ENCODE data around the gene COLGALT1.

COLGALT1 gene

GRCh38 chr19:17542042-17542441 lies 13.4 kb upstream of the COLGALT1 start:
- TF ChIP-seq YY1 (IDR thresholded peaks at IDR 0.05; ENCODE audit: low read depth) (no peak), ZBTB7A (IDR thresholded peaks at IDR 0.05; ENCODE audit: low read depth) (no peak), RAD21 (IDR thresholded peaks at IDR 0.05; ENCODE audit: low read depth) (no peak), REST (IDR thresholded peaks at IDR 0.05; ENCODE audit: low read depth) (no peak), EP300 (IDR thresholded peaks at IDR 0.05; ENCODE audit: borderline replicate concordance) (no peak), CEBPB (IDR thresholded peaks at IDR 0.05) (no peak), NFIC (IDR thresholded peaks at IDR 0.05) (no peak), TCF12 (IDR thresholded peaks at IDR 0.05; ENCODE audit: low read depth) (no peak), TEAD4 (IDR thresholded peaks at IDR 0.05) (no peak), TAF1 (IDR thresholded peaks at IDR 0.05; ENCODE audit: low read depth) (no peak), MAX (IDR thresholded peaks at IDR 0.05) (no peak), FOXM1 (IDR thresholded peaks at IDR 0.05; ENCODE audit: borderline replicate concordance, low read depth) (no peak), EGR1 (IDR thresholded peaks at IDR 0.05) (no peak), CREB1 (IDR thresholded peaks at IDR 0.05; ENCODE audit: low read depth) (no peak), USF1 (IDR thresholded peaks at IDR 0.05) (no peak)

GRCh38 chr19:17542793-17543582 lies 12.5 kb upstream of the COLGALT1 start:
- no peak for TF ChIP-seq TCF12 (IDR thresholded peaks at IDR 0.05; ENCODE audit: low read depth)
- no peak for TF ChIP-seq EP300 (IDR thresholded peaks at IDR 0.05; ENCODE audit: borderline replicate concordance)
- TF ChIP-seq RAD21 (IDR thresholded peaks at IDR 0.05; ENCODE audit: low read depth), result no peak
- TF ChIP-seq CREB1 (IDR thresholded peaks at IDR 0.05; ENCODE audit: low read depth), result no peak
- no peak for TF ChIP-seq TEAD4 (IDR thresholded peaks at IDR 0.05)
- TF ChIP-seq NFIC (IDR thresholded peaks at IDR 0.05), result no peak
- TF ChIP-seq EGR1 (IDR thresholded peaks at IDR 0.05), result no peak
- no peak for TF ChIP-seq USF1 (IDR thresholded peaks at IDR 0.05)
- TF ChIP-seq FOXM1 (IDR thresholded peaks at IDR 0.05; ENCODE audit: borderline replicate concordance, low read depth), result no peak
- TF ChIP-seq ZBTB7A (IDR thresholded peaks at IDR 0.05; ENCODE audit: low read depth), result no peak
- no peak for TF ChIP-seq CEBPB (IDR thresholded peaks at IDR 0.05)
- no peak for TF ChIP-seq TAF1 (IDR thresholded peaks at IDR 0.05; ENCODE audit: low read depth)

GRCh38 chr19:17543986-17544385 lies 11.5 kb upstream of the COLGALT1 start:
- TF ChIP-seq ZBTB7A (IDR thresholded peaks at IDR 0.05; ENCODE audit: low read depth), result no peak
- TF ChIP-seq USF1 (IDR thresholded peaks at IDR 0.05), result no peak
- no peak for TF ChIP-seq EGR1 (IDR thresholded peaks at IDR 0.05)
- TF ChIP-seq TEAD4 (IDR thresholded peaks at IDR 0.05), result no peak

GRCh38 chr19:17544418-17544817 lies 11.0 kb upstream of the COLGALT1 start:
- TF ChIP-seq TAF1 (IDR thresholded peaks at IDR 0.05; ENCODE audit: low read depth) (no peak), RAD21 (IDR thresholded peaks at IDR 0.05; ENCODE audit: low read depth) (no peak), CREB1 (IDR thresholded peaks at IDR 0.05; ENCODE audit: low read depth) (no peak), CEBPB (IDR thresholded peaks at IDR 0.05) (no peak), NFIC (IDR thresholded peaks at IDR 0.05) (no peak), REST (IDR thresholded peaks at IDR 0.05; ENCODE audit: low read depth) (no peak), MAX (IDR thresholded peaks at IDR 0.05) (no peak), ZBTB7A (IDR thresholded peaks at IDR 0.05; ENCODE audit: low read depth) (no peak), USF1 (IDR thresholded peaks at IDR 0.05) (no peak), FOXM1 (IDR thresholded peaks at IDR 0.05; ENCODE audit: borderline replicate concordance, low read depth) (no peak), EGR1 (IDR thresholded peaks at IDR 0.05) (no peak), TCF12 (IDR thresholded peaks at IDR 0.05; ENCODE audit: low read depth) (no peak), YY1 (IDR thresholded peaks at IDR 0.05; ENCODE audit: low read depth) (no peak), TEAD4 (IDR thresholded peaks at IDR 0.05) (no peak), EP300 (IDR thresholded peaks at IDR 0.05; ENCODE audit: borderline replicate concordance) (no peak)

GRCh38 chr19:17548145-17548544 lies 7.3 kb upstream of the COLGALT1 start:
- TF ChIP-seq TCF12 (IDR thresholded peaks at IDR 0.05; ENCODE audit: low read depth) (no peak), EGR1 (IDR thresholded peaks at IDR 0.05) (no peak), CEBPB (IDR thresholded peaks at IDR 0.05) (no peak), RAD21 (IDR thresholded peaks at IDR 0.05; ENCODE audit: low read depth) (no peak), FOXM1 (IDR thresholded peaks at IDR 0.05; ENCODE audit: borderline replicate concordance, low read depth) (no peak), YY1 (IDR thresholded peaks at IDR 0.05; ENCODE audit: low read depth) (no peak), CREB1 (IDR thresholded peaks at IDR 0.05; ENCODE audit: low read depth) (no peak), USF1 (IDR thresholded peaks at IDR 0.05) (no peak), ZBTB7A (IDR thresholded peaks at IDR 0.05; ENCODE audit: low read depth) (no peak), REST (IDR thresholded peaks at IDR 0.05; ENCODE audit: low read depth) (no peak)
